K562 (cell line): ENCODE data around the gene RDM1. TPM values are rescaled to one million over a fixed set of nuclear protein-coding genes. Genes with fewer than 3 reads are reported as not detected.
A peak's percentile ranks its signal among the peaks of the same experiment; 100 is the strongest.

Experiments used
- ATAC-seq: fragments of 200-7000 bp; cut with Tn5 transposase; 3 replicates; pipeline ENCODE4 v1.9.1; 2020; ENCODE audit warnings: moderate library complexity
- BruUV-seq: library from RNA; stranded (reverse); fragments of 400-500 nt; replicated peaks from 2 replicates; lab custom pipeline; 2021; lab: Mats Ljungman, UMichigan
- CTCF ChIA-PET: fragments of 300-600 bp; formaldehyde crosslinking; extraction: SDS; loops from one replicate; lab custom pipeline; 2021; ENCODE audit warnings: low intra/inter-chr PET ratio; lab: Yijun Ruan, JAX
- POLR2A ChIA-PET: fragments of 300-600, 350-650 bp; sonication (Branson Sonifier 250); formaldehyde crosslinking; extraction: SDS; loops from one replicate; lab custom pipeline; 2021; ENCODE audit warnings: antibody characterized with exemption, inconsistent platforms; lab: Yijun Ruan, JAX
- DNase-seq, 4 experiments: peaks; one replicate each; pipeline versions ENCODE4 v3.0.0 to v3.0.0-alpha.2; 2011 to 2018; ENCODE audit warnings: low spot score in 3 of 4, mixed read lengths in 3 of 4; ENCODE audit errors: extremely low read depth in 1 of 4
- FAIRE-seq: peaks from 2 replicates; lab custom pipeline; 2011; peaks lifted over from hg19 to GRCh38; lab: Jason Lieb, UNC
- H2AFZ ChIP-seq: 2 replicates; pipeline ENCODE4 v1.6.0; 2011; ENCODE audit warnings: low read depth, low read length, control low read depth, inconsistent platforms
- H3K27ac ChIP-seq: fragments of 200-600 bp; 3 replicates; pipeline ENCODE4 v1.8.0; 2011; ENCODE audit warnings: low read depth, mild to moderate bottlenecking, control low read depth, inconsistent platforms, low read length, moderate library complexity, mixed read lengths; ENCODE audit errors: extremely low read depth
- H3K27me3 ChIP-seq, 2 experiments: fragments of 300-600 bp in 1 of 2; 2 replicates in 1 of 2; 3 replicates in 1 of 2; pipeline versions ENCODE4 v1.6.0 to v1.8.0; 2011; ENCODE audit warnings: inconsistent platforms in 2 of 2, low read length in 2 of 2, mild to moderate bottlenecking in 1 of 2, mixed read lengths in 1 of 2, moderate library complexity in 1 of 2; ENCODE audit not compliant: control insufficient read depth in 2 of 2, insufficient read depth in 2 of 2
- H3K36me3 ChIP-seq: fragments of 300-600 bp; 3 replicates; pipeline ENCODE4 v1.8.0; 2011; ENCODE audit warnings: mild to moderate bottlenecking, low read length, inconsistent platforms; ENCODE audit not compliant: control insufficient read depth, insufficient read depth
- H3K4me1 ChIP-seq, 2 experiments: fragments of 200-600 bp in 1 of 2; replicated peaks in 1 of 2; 2 replicates in 1 of 2; 3 replicates in 1 of 2; pipeline versions ENCODE4 v1.5.1 to v1.8.0; 2011; ENCODE audit warnings: inconsistent platforms in 2 of 2, low read length in 2 of 2, mild to moderate bottlenecking in 1 of 2, mixed read lengths in 1 of 2, moderate library complexity in 1 of 2; ENCODE audit not compliant: control insufficient read depth in 2 of 2, insufficient read depth in 2 of 2
- H3K4me2 ChIP-seq: 2 replicates; pipeline ENCODE4 v1.6.1; 2011; ENCODE audit warnings: low read length, control low read depth, inconsistent platforms, mixed read lengths; ENCODE audit not compliant: insufficient read depth
- H3K4me3 ChIP-seq: fragments of 200-600 bp; sonication (generic), shearing (Covaris generic); 2 replicates; pipeline ENCODE4 v1.5.1; 2016; ENCODE audit warnings: control low read depth, inconsistent platforms
- H3K79me2 ChIP-seq: fragments of 200-600 bp; 3 replicates; pipeline ENCODE4 v1.8.0; 2011; ENCODE audit warnings: low read length, inconsistent platforms; ENCODE audit not compliant: control insufficient read depth, insufficient read depth
- H3K9ac ChIP-seq, 2 experiments: 2 replicates each; pipeline versions ENCODE4 v1.6.0 to v1.6.1; 2011; ENCODE audit warnings: low read depth in 2 of 2, low read length in 2 of 2, control low read depth in 1 of 2, inconsistent platforms in 1 of 2, mild to moderate bottlenecking in 1 of 2, mixed read lengths in 1 of 2; ENCODE audit not compliant: insufficient read depth in 1 of 2
- H3K9me1 ChIP-seq: one replicate; pipeline ENCODE4 v1.6.0; 2011; ENCODE audit warnings: inconsistent platforms, mild to moderate bottlenecking, low read length, moderate library complexity; ENCODE audit not compliant: control insufficient read depth, insufficient read depth
- H3K9me3 ChIP-seq: replicated peaks from 2 replicates; pipeline ENCODE4 v1.5.1; 2011; ENCODE audit warnings: low read depth, low read length, inconsistent platforms; ENCODE audit not compliant: control insufficient read depth, insufficient read depth
- H4K20me1 ChIP-seq: replicated peaks from 2 replicates; pipeline ENCODE4 v1.6.1; 2011; ENCODE audit warnings: low read length, inconsistent platforms, mixed read lengths; ENCODE audit not compliant: control insufficient read depth, insufficient read depth
- MGA ChIP-seq: fragments of 450-650 bp; IDR thresholded peaks from 2 replicates; pipeline ENCODE4 v1.6.1; 2016; ENCODE audit warnings: mild to moderate bottlenecking, moderate library complexity
- WGBS: fragments of 100-300 bp; shearing (Covaris generic); methylation state at CpG from one replicate; pipeline ENCODE4 v1.1.6; 2016; ENCODE audit warnings: low coverage, mixed read lengths; ENCODE audit not compliant: insufficient coverage; ENCODE audit errors: missing lambda C conversion rate; 5-methylcytosine and 5-hydroxymethylcytosine counted together
- in situ Hi-C: fragments of 300-500 bp; cut with MboI; formaldehyde crosslinking; loops from 4 replicates; pipeline ENCODE4 v1.15.0; 2018; ENCODE audit warnings: inconsistent platforms, mixed read lengths
- intact Hi-C: fragments of 100-400 bp; cut with micrococcal nuclease; formaldehyde crosslinking; loops from 2 replicates; pipeline ENCODE4 v1.14.2; 2022
- polyA plus RNA-seq, 8 experiments: library from polyadenylated mRNA; depleted of rRNA in 4 of 8; stranded (reverse) in 5 of 8; unstranded in 3 of 8; fragments of >200 nt; fragmentation: Nextera tagmentation in 2 of 8; fragmentation: Illumina TruSeq in 1 of 8; extraction: Ambion mirVana in 2 of 8; extraction: Trizol in 1 of 8; gene quantifications; 2 replicates each; pipeline versions ENCODE4 v1.2.1 to v1.2.3, GENCODE V29; 2011 to 2014; ENCODE audit warnings: inconsistent platforms in 1 of 8, missing spikeins in 1 of 8
- total RNA-seq, 7 experiments: library from RNA; depleted of rRNA in 6 of 7; stranded (reverse); fragments of >200 nt in 6 of 7; fragmentation: Illumina TruSeq in 2 of 7; extraction: Trizol in 2 of 7; gene quantifications; 2 replicates each; pipeline versions ENCODE4 v1.2.1 to v1.2.3, GENCODE V29; 2011 to 2021; ENCODE audit warnings: low replicate concordance in 1 of 7

The RDM1 gene
- total and polyA plus RNA-seq, 9 of the 15 experiments (the other 6 are each of a cell fraction or from before 2014, with no cell fraction given): 2.5 to 11.2 (median 5.4) TPM

GRCh38 chr17:35914354-35914753 is 16.2 kb downstream of the RDM1 start:
- no peak overlapping the region for H3K27ac ChIP-seq
- H3K9me3 ChIP-seq: no peaks in the 10 kb centered on the region
- H3K27me3 ChIP-seq: no peaks in the 10 kb centered on the region
- FAIRE-seq (no peak), ATAC-seq (no peak), DNase-seq (peak in 1 of 4 experiments; percentile 41)
- no TSS peak for BruUV-seq
- peaks cover 29 to 62% of the 10 kb centered on the region in 2 experiments for H3K4me1 ChIP-seq
- in situ Hi-C loops (no loop called here), intact Hi-C loops (no loop called here)
- H3K79me2 ChIP-seq: no peaks in the 10 kb centered on the region
- H3K9me1 ChIP-seq: no peaks in the 10 kb centered on the region
- no peak overlapping the region for H3K9ac ChIP-seq
- no peaks in the 10 kb centered on the region for H3K36me3 ChIP-seq
- no peak overlapping the region for H3K4me3 ChIP-seq
- 17% methylated on average over 1 of the region's 1 CpG for WGBS
- no peaks in the 10 kb centered on the region for H4K20me1 ChIP-seq
- no peak overlapping the region; the same call in 1 of the 2 replicates for H3K4me2 ChIP-seq
- ChIA-PET POLR2A (interaction anchor here (1.2 to 3.5 kb wide), 4 partner anchors 17 to 50 kb away, joined by 3 to 22 read pairs (median 6); partner anchors contain the start of gene RDM1), CTCF (no interaction called here)
- no peak overlapping the region for H2AFZ ChIP-seq
- 0 out of 2 replicates have a peak, but pooled peaks have one; percentile 27 for TF ChIP-seq MGA
